ENCODE results near the gene TMEM187. TPM values are rescaled to one million over a fixed set of nuclear protein-coding genes. Genes with fewer than 3 reads are reported as not detected.
A peak's percentile ranks its signal among the peaks of the same experiment; 100 is the strongest.

Gene TMEM187
- total RNA-seq, 1 donor from 2014 or later = 8.6 TPM

GRCh38 chrX:154011376-154012335, 39.1 kb downstream of the TMEM187 start:
- H4K20me1 ChIP-seq (ENCODE audit: insufficient read depth, low read length) = peaks cover 7% of the 10 kb centered on the region
- H3K36me3 Mint-ChIP-seq (ENCODE audit: low read depth, unreplicated experiment) = peaks cover 4% of the 10 kb centered on the region
- H3K27ac Mint-ChIP-seq (ENCODE audit: unreplicated experiment) = peak overlapping the region; percentile 26

GRCh38 chrX:154012336-154012991, 39.9 kb downstream of the TMEM187 start:
- H4K20me1 ChIP-seq (ENCODE audit: insufficient read depth, low read length) = peaks cover 7% of the 10 kb centered on the region

More at GRCh38 chrX:154011376-154012335, 39.1 kb downstream of the TMEM187 start:
- no peak overlapping the region for H3K4me3 Mint-ChIP-seq (ENCODE audit: unreplicated experiment)
- H2AFZ ChIP-seq (ENCODE audit: low read depth, low read length) = no peak overlapping the region
- DNase-seq (ENCODE audit: low read depth) = no peak
- H3K9ac ChIP-seq (ENCODE audit: low read length) = no peak overlapping the region
- H3K4me3 ChIP-seq (ENCODE audit: insufficient read depth, low read depth, low read length) = no peak overlapping the region
- H3K36me3 ChIP-seq (ENCODE audit: insufficient read depth, low read length) = peaks cover 2% of the 10 kb centered on the region
- no peak for TF ChIP-seq CTCF (IDR thresholded peaks at IDR 0.05; ENCODE audit: insufficient read depth, low read depth, low read length)
- no peak for TF ChIP-seq EZH2 (IDR thresholded peaks at IDR 0.05; ENCODE audit: insufficient read depth, low read length)
- peaks cover 10% of the 10 kb centered on the region for H3K79me2 ChIP-seq (ENCODE audit: insufficient read depth, low read length)
- peak; percentile 77 for FAIRE-seq
- H3K27me3 Mint-ChIP-seq (ENCODE audit: low read depth, unreplicated experiment) = no peaks in the 10 kb centered on the region
- no peak overlapping the region for H3K27ac ChIP-seq (ENCODE audit: low read depth, low read length)
- no peaks in the 10 kb centered on the region for H3K27me3 ChIP-seq (ENCODE audit: insufficient read depth, low read length)
- no peaks in the 10 kb centered on the region for H3K4me1 Mint-ChIP-seq (ENCODE audit: low read depth, unreplicated experiment)
- no peak overlapping the region for H3K4me2 ChIP-seq (ENCODE audit: low read length)
- no peaks in the 10 kb centered on the region for H3K9me3 ChIP-seq (ENCODE audit: insufficient read depth, low read depth, low read length)
- no peaks in the 10 kb centered on the region for H3K9me3 Mint-ChIP-seq (ENCODE audit: unreplicated experiment)
- no peaks in the 10 kb centered on the region for H3K4me1 ChIP-seq (ENCODE audit: insufficient read depth, low read length)

More at GRCh38 chrX:154012336-154012991, 39.9 kb downstream of the TMEM187 start:
- Histone ChIP-seq H3K27ac (ENCODE audit: low read depth, low read length) (no peak overlapping the region), H3K79me2 (ENCODE audit: insufficient read depth, low read length) (peaks cover 17% of the 10 kb centered on the region), H3K4me2 (ENCODE audit: low read length) (no peak overlapping the region), H3K9me3 (ENCODE audit: insufficient read depth, low read depth, low read length) (no peaks in the 10 kb centered on the region), H2AFZ (ENCODE audit: low read depth, low read length) (no peak overlapping the region), H3K9ac (ENCODE audit: low read length) (no peak overlapping the region), H3K4me3 (ENCODE audit: insufficient read depth, low read depth, low read length) (no peak overlapping the region), H3K36me3 (ENCODE audit: insufficient read depth, low read length) (peaks cover 4% of the 10 kb centered on the region), H3K4me1 (ENCODE audit: insufficient read depth, low read length) (no peaks in the 10 kb centered on the region), H3K27me3 (ENCODE audit: insufficient read depth, low read length) (no peaks in the 10 kb centered on the region)
- H3K4me3 Mint-ChIP-seq (ENCODE audit: unreplicated experiment) = no peak overlapping the region
- H3K36me3 Mint-ChIP-seq (ENCODE audit: low read depth, unreplicated experiment) = peaks cover 4% of the 10 kb centered on the region
- no peaks in the 10 kb centered on the region for H3K4me1 Mint-ChIP-seq (ENCODE audit: low read depth, unreplicated experiment)
- no peak for FAIRE-seq
- DNase-seq (ENCODE audit: low read depth) = no peak
- H3K27me3 Mint-ChIP-seq (ENCODE audit: low read depth, unreplicated experiment) = no peaks in the 10 kb centered on the region
- no peak overlapping the region for H3K27ac Mint-ChIP-seq (ENCODE audit: unreplicated experiment)
- H3K9me3 Mint-ChIP-seq (ENCODE audit: unreplicated experiment) = no peaks in the 10 kb centered on the region
- no peak for TF ChIP-seq EZH2 (IDR thresholded peaks at IDR 0.05; ENCODE audit: insufficient read depth, low read length)
- no peak for TF ChIP-seq CTCF (IDR thresholded peaks at IDR 0.05; ENCODE audit: insufficient read depth, low read depth, low read length)
